Measurements from ENCODE around the gene C2CD4B. TPM values are rescaled to one million over a fixed set of nuclear protein-coding genes. Genes with fewer than 3 reads are reported as not detected.

Gene C2CD4B
- total RNA-seq, 2 donors from 2014 or later = 0.76 to 1.5 TPM

DNA sequence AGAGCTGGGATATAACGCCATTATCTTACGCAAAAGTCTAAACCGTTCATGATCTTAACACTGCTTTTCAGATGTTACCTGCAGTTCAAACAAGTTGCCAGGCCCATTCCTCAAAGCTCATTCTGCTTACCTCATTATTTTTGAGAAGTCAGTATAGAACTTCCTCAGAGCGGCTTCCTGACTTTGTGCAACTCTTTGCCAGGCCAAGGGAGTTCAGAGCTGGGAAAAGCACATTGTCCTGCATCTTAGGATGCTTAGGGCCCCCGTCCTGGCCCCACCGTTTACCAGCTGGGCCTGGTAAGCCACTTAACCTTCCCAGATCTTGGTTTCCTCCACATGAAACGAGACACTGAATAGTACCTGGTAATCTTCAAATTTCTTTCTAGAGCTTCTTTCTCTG is 6.8 kb upstream of the C2CD4B start:
- Mint-ChIP-seq H3K36me3 (ENCODE audit: low read depth) (no peaks in the 10 kb centered on the region), H3K27ac (no peak overlapping the region), H3K27me3 (peaks cover 25% of the 10 kb centered on the region), H3K9me3 (no peaks in the 10 kb centered on the region), H3K4me1 (no peaks in the 10 kb centered on the region), H3K4me3 (no peak overlapping the region)
- no peak for ATAC-seq (replicated peaks)

DNA sequence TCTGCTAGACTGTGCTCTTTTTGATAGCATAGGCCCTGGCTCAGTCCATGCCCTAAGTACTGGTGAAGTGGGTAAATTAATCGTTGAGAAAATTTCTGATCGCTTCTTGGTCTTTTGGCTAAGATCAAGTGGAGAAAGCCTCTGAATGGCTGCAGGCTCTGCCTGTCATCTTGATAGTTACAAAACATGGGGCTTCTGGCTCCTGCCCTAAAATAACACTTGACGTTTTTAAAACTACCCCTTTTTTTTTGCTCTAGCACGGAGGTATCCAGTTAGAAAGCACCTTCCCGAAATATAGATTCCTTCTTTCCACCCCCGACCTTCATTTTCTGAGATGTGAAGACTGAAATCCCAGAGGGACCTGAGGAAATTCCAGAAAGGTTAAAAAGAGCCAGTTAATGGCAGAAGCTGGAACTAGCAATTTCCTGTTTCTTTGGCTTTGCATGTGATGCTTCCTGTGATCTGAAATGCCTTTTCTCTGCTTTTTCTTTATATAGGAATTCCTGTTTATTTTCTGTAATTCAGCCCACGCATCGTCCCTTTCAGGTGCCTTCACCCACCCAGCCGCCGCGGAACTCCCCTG is 799 bp upstream of the C2CD4B start:
- Mint-ChIP-seq H3K4me3 (peak overlapping the region; percentile 84), H3K4me1 (peaks cover 5% of the 10 kb centered on the region), H3K36me3 (ENCODE audit: low read depth) (peaks cover 11% of the 10 kb centered on the region), H3K27ac (no peak overlapping the region), H3K27me3 (peaks cover 36% of the 10 kb centered on the region), H3K9me3 (no peaks in the 10 kb centered on the region)
- ATAC-seq (replicated peaks) = no peak

DNA sequence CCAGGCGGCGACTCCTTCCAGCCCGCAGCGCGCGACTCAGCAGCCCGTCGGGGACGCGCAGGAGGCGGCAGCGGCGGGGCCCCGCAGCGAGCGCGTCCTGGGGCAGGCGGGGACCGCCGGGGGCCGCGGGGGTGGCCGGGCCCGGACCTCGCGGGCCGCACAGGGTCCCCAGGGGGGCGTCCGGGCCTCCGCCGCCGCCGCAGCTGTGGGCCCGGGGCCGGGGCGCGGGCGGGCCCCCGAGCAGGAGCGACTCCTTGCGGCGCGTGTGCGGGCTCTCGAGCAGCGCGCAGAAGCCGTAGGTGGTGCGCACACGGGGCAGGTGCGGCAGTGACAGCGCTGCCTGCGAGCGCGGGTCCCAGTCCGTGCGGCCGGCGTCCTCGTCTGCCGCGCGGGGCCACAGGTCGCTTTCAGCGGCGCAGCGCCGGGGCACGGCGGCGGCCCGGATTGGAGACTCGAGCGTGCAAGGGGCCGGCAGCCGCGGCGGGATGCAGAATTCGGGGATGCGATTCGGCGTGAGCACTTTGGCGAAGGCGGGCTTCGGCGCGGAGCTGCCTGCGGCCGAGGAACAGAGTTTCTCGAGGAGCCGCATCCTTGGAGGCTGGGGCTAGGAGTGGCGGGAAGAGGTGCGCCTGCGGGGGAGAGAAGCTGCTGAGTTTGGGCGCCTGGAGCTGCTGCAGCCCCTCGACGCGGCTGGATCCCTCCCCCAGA is 535 bp downstream of the C2CD4B start:
- ATAC-seq (replicated peaks) = peak; percentile 79
- Mint-ChIP-seq H3K4me1 (peaks cover 5% of the 10 kb centered on the region), H3K4me3 (peak overlapping the region; percentile 84), H3K9me3 (no peaks in the 10 kb centered on the region), H3K27me3 (peaks cover 40% of the 10 kb centered on the region), H3K36me3 (ENCODE audit: low read depth) (peaks cover 11% of the 10 kb centered on the region), H3K27ac (peak overlapping the region; percentile 63)

DNA sequence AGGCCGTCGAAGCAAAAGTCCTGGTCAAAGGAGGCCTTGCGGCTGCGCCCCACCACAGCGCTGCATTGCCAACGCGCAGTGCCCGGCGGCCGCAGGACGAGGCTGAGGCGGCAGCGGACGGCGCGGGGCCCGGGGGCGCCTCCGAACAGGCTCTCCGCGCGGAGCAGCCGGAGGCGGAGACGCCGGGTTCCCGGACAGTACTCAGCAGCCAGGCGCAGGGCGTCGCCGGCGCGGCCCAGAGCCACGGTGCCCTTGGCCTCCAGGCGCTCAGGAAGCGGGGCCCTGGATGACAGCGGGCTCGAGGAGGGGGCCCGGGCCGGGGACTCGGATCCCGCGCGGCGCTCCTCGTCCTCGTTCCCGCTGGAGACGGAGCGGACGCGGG is 1.1 kb downstream of the C2CD4B start:
- H3K4me3 Mint-ChIP-seq = peak overlapping the region; percentile 75
- H3K4me1 Mint-ChIP-seq = peaks cover 5% of the 10 kb centered on the region
- ATAC-seq (replicated peaks) = peak; percentile 54
- peaks cover 11% of the 10 kb centered on the region for H3K36me3 Mint-ChIP-seq (ENCODE audit: low read depth)
- H3K27me3 Mint-ChIP-seq = peaks cover 39% of the 10 kb centered on the region
- H3K27ac Mint-ChIP-seq = no peak overlapping the region
- H3K9me3 Mint-ChIP-seq = no peaks in the 10 kb centered on the region

DNA sequence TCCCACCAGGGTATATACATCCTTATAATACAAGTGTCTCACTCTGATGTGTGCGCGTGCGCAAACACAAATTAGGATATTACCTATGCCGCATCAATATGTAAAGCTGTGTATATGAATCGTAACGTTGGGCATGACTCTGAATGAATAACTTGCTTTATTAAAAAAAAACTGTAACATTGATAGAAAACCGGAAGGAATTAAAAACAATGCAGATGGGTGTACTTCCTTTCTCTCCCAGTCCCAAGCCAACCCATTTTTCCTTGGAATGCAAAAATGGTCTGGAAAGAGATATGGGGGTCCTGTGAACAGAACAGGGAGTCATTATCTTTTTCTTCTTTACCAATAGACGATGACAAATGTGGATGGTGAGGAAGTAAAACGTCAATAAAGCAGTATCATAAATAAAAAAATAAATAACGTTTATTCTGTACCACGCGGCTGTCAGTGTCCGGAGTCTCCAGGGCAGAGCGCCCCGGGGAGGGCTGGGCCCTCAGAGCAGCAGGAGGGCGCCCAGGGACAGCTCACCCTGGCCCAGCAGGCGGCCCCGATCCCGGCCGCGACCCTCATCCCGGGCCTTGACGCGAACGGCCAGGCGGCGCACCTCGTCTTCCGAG is 1.6 kb downstream of the C2CD4B start:
- peak overlapping the region; percentile 75 for H3K4me3 Mint-ChIP-seq
- peak; percentile 23 for ATAC-seq (replicated peaks)
- no peak overlapping the region for H3K27ac Mint-ChIP-seq

DNA sequence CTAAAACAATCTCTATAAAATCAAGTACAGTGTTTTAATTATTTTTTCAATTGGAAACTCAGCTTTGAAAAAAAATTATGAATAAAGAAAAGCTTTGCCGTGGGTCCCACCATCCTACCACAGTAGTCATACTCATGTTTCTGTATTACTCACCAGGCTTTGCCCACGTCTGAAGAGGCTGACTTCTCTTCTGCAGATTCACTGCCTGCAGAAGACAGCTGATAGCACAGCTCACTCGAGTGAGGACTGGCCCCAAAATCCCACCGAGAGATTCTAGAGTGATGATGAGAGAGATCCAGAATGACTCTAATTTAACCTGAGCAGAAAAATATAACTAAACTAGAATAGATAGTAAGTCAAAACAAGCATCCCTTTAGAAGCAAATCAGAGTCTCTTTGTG is 11.9 kb downstream of the C2CD4B start:
- H3K36me3 Mint-ChIP-seq (ENCODE audit: low read depth) = no peaks in the 10 kb centered on the region
- no peaks in the 10 kb centered on the region for H3K9me3 Mint-ChIP-seq
- peak overlapping the region; percentile 72 for H3K27ac Mint-ChIP-seq
- peak; percentile 99 for ATAC-seq (replicated peaks)
- H3K27me3 Mint-ChIP-seq = no peaks in the 10 kb centered on the region
- peak overlapping the region; percentile 34 for H3K4me3 Mint-ChIP-seq
- H3K4me1 Mint-ChIP-seq = peaks cover 21% of the 10 kb centered on the region

More for the DNA sequence above, 1.6 kb downstream of the C2CD4B start:
- H3K27me3 Mint-ChIP-seq = peaks cover 41% of the 10 kb centered on the region
- no peaks in the 10 kb centered on the region for H3K9me3 Mint-ChIP-seq
- peaks cover 11% of the 10 kb centered on the region for H3K36me3 Mint-ChIP-seq (ENCODE audit: low read depth)
- H3K4me1 Mint-ChIP-seq = peaks cover 5% of the 10 kb centered on the region

DNA sequence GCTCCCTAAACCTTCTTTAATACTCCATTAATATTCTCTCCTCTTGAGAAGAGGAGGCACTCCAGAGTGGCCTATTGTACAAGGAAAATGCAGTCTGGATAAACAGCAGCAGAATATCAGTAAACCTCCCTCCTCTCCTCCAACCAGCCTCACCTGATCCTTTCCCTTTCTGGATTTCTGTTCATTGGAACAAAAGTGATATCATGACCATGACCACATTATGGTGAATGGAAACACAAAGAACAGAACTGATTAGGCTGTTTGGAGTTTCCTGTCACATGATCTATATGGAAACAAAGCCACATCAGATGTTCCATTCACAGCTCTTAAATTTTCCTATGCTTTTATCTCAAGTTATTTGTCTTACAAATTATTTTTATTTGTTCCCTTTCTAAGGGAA is 14.6 kb downstream of the C2CD4B start:
- Mint-ChIP-seq H3K36me3 (ENCODE audit: low read depth) (no peaks in the 10 kb centered on the region), H3K4me3 (no peak overlapping the region), H3K9me3 (no peaks in the 10 kb centered on the region), H3K4me1 (peaks cover 21% of the 10 kb centered on the region), H3K27ac (peak overlapping the region; percentile 40), H3K27me3 (no peaks in the 10 kb centered on the region)
- peak; percentile 43 for ATAC-seq (replicated peaks)

DNA sequence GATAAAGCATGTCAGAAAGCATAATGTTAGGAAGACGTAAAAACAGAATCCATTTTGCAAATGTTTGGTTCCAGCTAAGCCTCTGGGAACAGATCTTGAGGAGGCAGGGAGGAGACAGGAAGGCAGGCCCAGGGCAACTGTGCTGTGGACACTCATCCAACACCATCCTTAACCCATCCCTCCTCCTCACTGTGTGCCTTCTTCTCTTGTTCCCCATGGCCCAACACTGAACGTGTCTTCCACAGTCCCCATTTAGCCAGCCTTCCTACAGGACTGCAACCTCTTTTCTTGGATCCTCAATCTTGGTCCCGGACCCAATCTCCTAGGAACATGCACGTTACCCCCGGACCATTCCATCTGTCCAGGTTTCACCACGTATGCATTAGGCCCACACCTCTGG is 15.4 kb downstream of the C2CD4B start:
- Mint-ChIP-seq H3K36me3 (ENCODE audit: low read depth) (no peaks in the 10 kb centered on the region), H3K4me3 (no peak overlapping the region)

DNA sequence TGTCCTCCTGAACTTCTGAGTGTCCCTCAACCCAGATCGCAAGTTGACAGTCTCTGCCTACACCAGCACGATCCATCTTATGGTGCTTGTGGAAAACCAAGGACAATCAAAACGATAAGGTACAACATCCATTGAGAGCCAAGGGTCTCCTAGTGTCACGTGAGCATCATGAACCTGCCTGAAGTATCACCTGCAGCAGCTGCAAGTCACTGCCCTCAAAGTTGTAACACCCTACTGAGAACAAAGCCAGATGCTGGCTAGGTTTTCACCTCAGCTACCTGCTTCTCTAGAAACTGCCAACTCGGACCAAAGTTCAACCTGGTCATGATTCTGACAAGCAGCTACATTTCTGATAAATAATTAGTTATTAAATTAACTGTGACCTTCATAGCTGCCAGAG is 17.5 kb downstream of the C2CD4B start:
- H3K27ac Mint-ChIP-seq = no peak overlapping the region
- no peaks in the 10 kb centered on the region for H3K27me3 Mint-ChIP-seq
- no peak for ATAC-seq (replicated peaks)
- H3K9me3 Mint-ChIP-seq = no peaks in the 10 kb centered on the region
- no peaks in the 10 kb centered on the region for H3K36me3 Mint-ChIP-seq (ENCODE audit: low read depth)
- H3K4me3 Mint-ChIP-seq = no peak overlapping the region
- H3K4me1 Mint-ChIP-seq = peaks cover 12% of the 10 kb centered on the region

More for the DNA sequence above, 15.4 kb downstream of the C2CD4B start:
- H3K4me1 Mint-ChIP-seq = peaks cover 21% of the 10 kb centered on the region
- H3K9me3 Mint-ChIP-seq = no peaks in the 10 kb centered on the region
- H3K27me3 Mint-ChIP-seq = no peaks in the 10 kb centered on the region
- no peak for ATAC-seq (replicated peaks)
- no peak overlapping the region for H3K27ac Mint-ChIP-seq

DNA sequence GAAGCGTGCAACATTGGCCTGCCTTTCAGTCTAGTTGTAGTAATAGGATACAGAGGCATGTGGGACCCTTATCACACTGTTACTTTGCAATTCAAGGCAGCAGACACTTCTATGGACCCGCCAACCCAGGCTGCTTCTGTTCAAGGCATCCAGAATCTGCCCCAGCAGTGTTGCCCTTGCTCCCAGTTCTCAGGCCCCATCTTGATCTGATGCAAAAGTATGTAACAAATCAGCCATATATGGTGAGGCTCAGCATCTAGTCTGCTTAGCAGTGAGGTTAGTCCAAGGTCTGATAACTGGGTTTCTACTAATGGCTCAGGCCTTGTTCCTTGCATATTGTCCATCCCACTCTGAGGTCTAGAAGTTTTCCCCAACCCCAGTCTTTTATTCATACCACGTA is 17.9 kb downstream of the C2CD4B start:
- Mint-ChIP-seq H3K4me1 (peaks cover 15% of the 10 kb centered on the region), H3K27ac (no peak overlapping the region), H3K9me3 (no peaks in the 10 kb centered on the region), H3K36me3 (ENCODE audit: low read depth) (no peaks in the 10 kb centered on the region), H3K27me3 (no peaks in the 10 kb centered on the region), H3K4me3 (no peak overlapping the region)
- ATAC-seq (replicated peaks) = no peak

DNA sequence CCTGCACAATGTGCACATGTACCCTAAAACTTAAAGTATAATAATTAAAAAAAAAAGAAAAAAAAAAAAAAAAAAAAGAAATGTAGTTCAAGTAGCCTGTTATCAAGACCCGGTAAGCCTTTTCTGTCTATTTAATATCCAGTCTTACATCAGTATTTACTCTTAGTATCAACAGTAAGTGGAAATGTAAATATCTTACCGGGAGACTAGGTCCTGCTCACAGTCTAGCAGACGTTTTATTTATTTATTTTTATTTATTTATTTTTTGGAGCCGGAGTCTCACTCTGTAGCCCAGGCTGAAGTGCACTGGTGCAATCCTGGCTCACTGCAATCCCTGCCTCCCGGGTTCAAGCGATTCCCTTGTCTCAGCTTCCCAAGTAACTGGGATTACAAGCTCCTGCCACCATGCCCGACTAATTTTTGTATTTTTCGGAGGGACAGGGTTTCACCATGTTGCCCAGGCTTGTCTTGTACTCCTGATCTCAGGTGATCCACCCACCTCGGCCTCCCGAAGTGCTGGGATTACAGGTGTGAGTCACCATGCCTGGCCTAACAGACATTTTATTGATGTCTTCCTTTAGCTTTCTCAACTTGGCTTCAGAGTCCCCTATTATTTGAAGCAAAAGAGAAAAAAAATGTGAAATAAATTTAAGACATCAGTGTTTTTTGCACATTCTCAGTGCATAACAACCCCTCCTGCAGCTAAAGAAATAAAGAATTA is 19.9 kb downstream of the C2CD4B start:
- Mint-ChIP-seq H3K36me3 (ENCODE audit: low read depth) (no peaks in the 10 kb centered on the region), H3K4me3 (no peak overlapping the region), H3K9me3 (no peaks in the 10 kb centered on the region), H3K4me1 (peaks cover 16% of the 10 kb centered on the region), H3K27ac (no peak overlapping the region), H3K27me3 (no peaks in the 10 kb centered on the region)
- ATAC-seq (replicated peaks) = no peak

DNA sequence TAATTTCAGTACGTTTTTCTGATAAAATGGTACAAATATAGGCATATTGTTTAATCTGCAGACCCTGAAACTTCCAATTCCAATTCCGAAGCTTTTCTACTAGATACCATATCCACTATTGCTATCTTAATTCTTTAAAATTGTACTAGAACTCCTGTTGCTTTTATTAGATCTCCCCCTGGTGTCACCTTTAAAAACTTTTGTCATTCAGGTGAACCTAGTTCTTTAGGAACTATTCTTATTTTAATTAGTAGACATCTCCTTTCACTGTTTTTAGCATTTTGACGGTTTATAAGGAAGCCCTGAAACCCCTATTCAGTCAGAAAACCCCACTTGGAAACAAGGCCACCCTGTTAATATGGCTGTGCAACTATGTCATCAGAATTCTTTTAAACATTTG is 22.3 kb downstream of the C2CD4B start:
- Mint-ChIP-seq H3K27ac (no peak overlapping the region), H3K9me3 (no peaks in the 10 kb centered on the region), H3K4me1 (peaks cover 13% of the 10 kb centered on the region), H3K4me3 (no peak overlapping the region), H3K27me3 (no peaks in the 10 kb centered on the region), H3K36me3 (ENCODE audit: low read depth) (no peaks in the 10 kb centered on the region)
- ATAC-seq (replicated peaks) = no peak

DNA sequence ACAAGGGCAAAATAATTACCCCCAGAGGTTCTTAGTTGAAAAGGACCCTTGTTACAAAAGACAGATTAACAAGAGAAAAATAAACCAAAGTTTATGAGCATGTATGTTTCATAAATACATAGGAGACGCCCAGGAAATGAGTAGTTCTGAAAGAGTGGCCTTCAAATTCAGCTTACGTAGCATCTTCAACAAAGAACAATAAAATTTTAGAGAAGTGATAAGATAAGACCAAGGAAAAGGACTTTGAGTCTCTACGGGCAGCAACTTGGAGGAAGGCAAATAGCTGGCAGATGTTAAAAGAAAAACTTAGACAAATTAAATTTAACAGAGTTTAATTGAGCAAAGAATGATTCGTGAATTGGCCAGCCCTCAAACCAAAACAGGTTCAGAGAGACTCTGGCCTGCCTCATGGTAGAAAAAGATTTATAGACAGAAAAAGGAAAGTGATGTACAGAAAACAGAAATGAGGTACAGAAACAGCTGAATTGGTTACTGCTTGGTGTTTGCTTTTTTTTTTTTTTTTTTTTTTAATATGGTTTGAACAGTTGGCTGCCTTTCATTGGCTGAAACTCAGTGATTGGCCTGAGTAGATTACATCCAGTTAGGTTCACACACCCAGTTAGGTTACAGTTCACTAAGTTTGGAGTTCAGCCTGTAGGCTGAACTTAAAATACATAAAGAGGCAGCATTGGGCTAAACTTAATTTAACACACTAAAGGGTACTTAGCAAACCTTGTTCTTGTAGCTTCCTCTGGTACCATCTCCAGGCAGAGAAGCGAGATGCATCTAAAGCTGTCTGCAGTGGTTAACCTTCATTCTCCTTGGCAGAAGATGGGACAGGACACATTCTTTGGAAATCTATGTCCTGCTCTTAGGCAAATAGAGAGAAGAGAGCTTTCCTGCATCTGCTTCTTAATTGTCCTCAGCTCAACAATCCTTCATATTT is 23.2 kb downstream of the C2CD4B start:
- Mint-ChIP-seq H3K4me3 (peak overlapping the region; percentile 64), H3K4me1 (peaks cover 13% of the 10 kb centered on the region), H3K27me3 (no peaks in the 10 kb centered on the region), H3K27ac (peak overlapping the region; percentile 86), H3K36me3 (ENCODE audit: low read depth) (no peaks in the 10 kb centered on the region), H3K9me3 (no peaks in the 10 kb centered on the region)
- ATAC-seq (replicated peaks) = peak; percentile 61

DNA sequence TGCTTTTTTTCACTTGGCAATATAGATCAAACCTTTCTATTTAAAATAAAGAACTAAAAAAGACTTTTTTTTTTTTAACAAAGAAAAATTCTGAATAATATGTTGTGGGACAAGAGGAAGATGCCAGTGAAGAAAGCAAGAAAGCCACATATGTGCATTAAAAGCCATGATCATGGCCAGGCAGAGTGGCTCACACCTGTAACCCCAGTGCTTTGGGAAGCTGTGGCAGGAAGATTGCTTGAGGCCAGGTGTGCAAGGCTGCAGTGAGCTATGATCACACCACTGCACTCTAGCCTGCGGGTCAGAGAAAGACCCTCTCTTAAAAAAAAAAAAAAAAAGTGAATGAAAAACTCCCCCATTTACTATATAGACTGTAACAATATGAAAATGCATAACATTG is 23.9 kb downstream of the C2CD4B start:
- Mint-ChIP-seq H3K9me3 (no peaks in the 10 kb centered on the region), H3K36me3 (ENCODE audit: low read depth) (no peaks in the 10 kb centered on the region), H3K27ac (peak overlapping the region; percentile 86), H3K27me3 (no peaks in the 10 kb centered on the region), H3K4me1 (peaks cover 13% of the 10 kb centered on the region), H3K4me3 (peak overlapping the region; percentile 64)
- ATAC-seq (replicated peaks) = no peak
